ENCODE data around the gene ARHGDIB.

ARHGDIB gene

GRCh38 chr12:14957551-14958168 lies 3.7 kb downstream of the ARHGDIB start:
- in situ Hi-C loops (cut with HindIII; ENCODE audit: low sequenced_read_pairs), result no loop called here

GRCh38 chr12:14956905-14957304 lies 4.5 kb downstream of the ARHGDIB start:
- in situ Hi-C loops (cut with HindIII; ENCODE audit: low sequenced_read_pairs), result no loop called here

- in situ Hi-C loops (cut with HindIII; ENCODE audit: low sequenced_read_pairs), result no loop called here
Measured at GRCh38 chr12:14956024-14956891, 5.1 kb downstream of the ARHGDIB start.

GRCh38 chr12:14954269-14954668 lies 7.1 kb downstream of the ARHGDIB start:
- in situ Hi-C loops (cut with HindIII; ENCODE audit: low sequenced_read_pairs), result no loop called here

- in situ Hi-C loops (cut with HindIII; ENCODE audit: low sequenced_read_pairs), result no loop called here
Measured at GRCh38 chr12:14953752-14954151, 7.6 kb downstream of the ARHGDIB start.

- in situ Hi-C loops (cut with HindIII; ENCODE audit: low sequenced_read_pairs), result no loop called here
Measured at GRCh38 chr12:14952299-14952921, 9.0 kb downstream of the ARHGDIB start.

- in situ Hi-C loops (cut with HindIII; ENCODE audit: low sequenced_read_pairs), result no loop called here
Measured at GRCh38 chr12:14951851-14952250, 9.6 kb downstream of the ARHGDIB start.

- in situ Hi-C loops (cut with HindIII; ENCODE audit: low sequenced_read_pairs), result no loop called here
Measured at GRCh38 chr12:14950982-14951746, 10.2 kb downstream of the ARHGDIB start.

GRCh38 chr12:14950421-14950820 lies 11.0 kb downstream of the ARHGDIB start:
- in situ Hi-C loops (cut with HindIII; ENCODE audit: low sequenced_read_pairs), result no loop called here

GRCh38 chr12:14949631-14950030 lies 11.8 kb downstream of the ARHGDIB start:
- in situ Hi-C loops (cut with HindIII; ENCODE audit: low sequenced_read_pairs), result no loop called here

GRCh38 chr12:14948672-14949071 lies 12.7 kb downstream of the ARHGDIB start:
- in situ Hi-C loops (cut with HindIII; ENCODE audit: low sequenced_read_pairs), result no loop called here

GRCh38 chr12:14946861-14947260 lies 14.5 kb downstream of the ARHGDIB start:
- in situ Hi-C loops (cut with HindIII; ENCODE audit: low sequenced_read_pairs), result no loop called here

GRCh38 chr12:14946162-14946561 lies 15.2 kb downstream of the ARHGDIB start:
- in situ Hi-C loops (cut with HindIII; ENCODE audit: low sequenced_read_pairs), result no loop called here

- in situ Hi-C loops (cut with HindIII; ENCODE audit: low sequenced_read_pairs), result no loop called here
Measured at GRCh38 chr12:14942196-14942931, 19.0 kb downstream of the ARHGDIB start.

GRCh38 chr12:14941369-14941768 lies 20.0 kb downstream of the ARHGDIB start:
- in situ Hi-C loops (cut with HindIII; ENCODE audit: low sequenced_read_pairs), result no loop called here

- in situ Hi-C loops (cut with HindIII; ENCODE audit: low sequenced_read_pairs), result no loop called here
Measured at GRCh38 chr12:14938301-14938700, 23.1 kb downstream of the ARHGDIB start, which contains the start of gene ERP27. ERP27 (minus strand) TSS chr12:14938537; CDS start chr12:14938508, 29 bp downstream.

- in situ Hi-C loops (cut with HindIII; ENCODE audit: low sequenced_read_pairs), result no loop called here
Measured at GRCh38 chr12:14937689-14938088, 23.7 kb downstream of the ARHGDIB start.

- in situ Hi-C loops (cut with HindIII; ENCODE audit: low sequenced_read_pairs), result no loop called here
Measured at GRCh38 chr12:14937014-14937413, 24.4 kb downstream of the ARHGDIB start.

- in situ Hi-C loops (cut with HindIII; ENCODE audit: low sequenced_read_pairs), result no loop called here
Measured at GRCh38 chr12:14936224-14936861, 25.1 kb downstream of the ARHGDIB start.

- in situ Hi-C loops (cut with HindIII; ENCODE audit: low sequenced_read_pairs), result no loop called here
Measured at GRCh38 chr12:14935031-14935430, 26.4 kb downstream of the ARHGDIB start.
